Right lobe of liver (tissue), 6 donors: ENCODE data around the gene SERPINB2. TPM values are rescaled to one million over a fixed set of nuclear protein-coding genes. Genes with fewer than 3 reads are reported as not detected.

Experiments used
- ATAC-seq, 4 donors: fragments of 200-7000 bp; cut with Tn5 transposase; one replicate each; pipeline ENCODE4 v1.9.1; 2020; ENCODE audit warnings: mild to moderate bottlenecking in 4 of 4, moderate library complexity in 4 of 4
- DNase-seq, 3 donors: peaks; one replicate each; pipeline ENCODE4 v3.0.0-alpha.2; 2020
- H3K27ac ChIP-seq, 3 donors: fragments of 200-600 bp; one replicate each; pipeline ENCODE4 v1.8.0; 2022
- H3K27me3 ChIP-seq, 2 donors: fragments of 200-600 bp; one replicate each; pipeline ENCODE4 v1.8.0; 2022
- H3K36me3 ChIP-seq, 4 donors: fragments of 200-600 bp; sonication (generic) in 1 of 4; one replicate each; pipeline versions ENCODE4 v1.5.1 to v1.8.0; 2017 to 2022; ENCODE audit warnings: control low read depth in 1 of 4
- H3K4me1 ChIP-seq, 4 donors: fragments of 200-600 bp; sonication (generic) in 1 of 4; one replicate each; pipeline versions ENCODE4 v1.5.1 to v1.8.0; 2017 to 2022; ENCODE audit warnings: control low read depth in 1 of 4
- H3K4me3 ChIP-seq, 3 donors: fragments of 200-600 bp; one replicate each; pipeline ENCODE4 v1.8.0; 2022
- H3K9me3 ChIP-seq, 4 donors: fragments of 200-600 bp; sonication (generic) in 1 of 4; one replicate each; pipeline versions ENCODE4 v1.5.1 to v1.8.0; 2017 to 2022; ENCODE audit warnings: control low read depth in 1 of 4
- POLR2A ChIP-seq: fragments of 450-650 bp; IDR thresholded peaks from one replicate; pipeline ENCODE4 v1.6.1; 2017; ENCODE audit warnings: antibody characterized with exemption, mild to moderate bottlenecking
- WGBS: methylation state at CpG from one replicate; pipeline ENCODE4 v1.1.6; 2018; ENCODE audit warnings: low coverage, low lambda C conversion rate; ENCODE audit not compliant: insufficient coverage; ENCODE audit errors: missing lambda C conversion rate; 5-methylcytosine and 5-hydroxymethylcytosine counted together
- intact Hi-C, 2 donors: fragments of 100-400 bp; cut with DNase I; formaldehyde crosslinking; loops; one replicate each; pipeline versions ENCODE4 v1.11.2 to v1.14.1; 2022
- total RNA-seq, 6 experiments: library from RNA; depleted of rRNA in 2 of 6; stranded (reverse); fragments of >200 nt in 2 of 6; fragmentation: NEBNext Ultra II Directional in 3 of 6; extraction: Animal tissue kit (Norgen Biotek cat#: 25700) in 3 of 6; gene quantifications; one replicate each; pipeline versions ENCODE4 v1.1.0 to v1.2.4, GENCODE V29; 2016 to 2023
- TF ChIP-seq, protein P1 (sequence below), 4 donors: fragments of 200-600 bp in 3 of 4; fragments of 450-650 bp in 1 of 4; IDR thresholded peaks; one replicate each; pipeline versions ENCODE4 v1.5.1 to v1.8.0; 2016 to 2022; ENCODE audit warnings: antibody characterized with exemption in 4 of 4, mild to moderate bottlenecking in 2 of 4
- donor health status: DM: no; HTN: yes; CAD: no.
- donor health status: DM: no; HTN: no; CAD: no.
- donor health status: DM: no; HTN: no; CAD: no.
- donor health status: DM: no; HTN: yes; CAD: no.
- donor health status: DM: no; HTN: yes; CAD: no.

Gene SERPINB2
- total RNA-seq, 6 experiments from 2014 or later: not detected

DNA sequence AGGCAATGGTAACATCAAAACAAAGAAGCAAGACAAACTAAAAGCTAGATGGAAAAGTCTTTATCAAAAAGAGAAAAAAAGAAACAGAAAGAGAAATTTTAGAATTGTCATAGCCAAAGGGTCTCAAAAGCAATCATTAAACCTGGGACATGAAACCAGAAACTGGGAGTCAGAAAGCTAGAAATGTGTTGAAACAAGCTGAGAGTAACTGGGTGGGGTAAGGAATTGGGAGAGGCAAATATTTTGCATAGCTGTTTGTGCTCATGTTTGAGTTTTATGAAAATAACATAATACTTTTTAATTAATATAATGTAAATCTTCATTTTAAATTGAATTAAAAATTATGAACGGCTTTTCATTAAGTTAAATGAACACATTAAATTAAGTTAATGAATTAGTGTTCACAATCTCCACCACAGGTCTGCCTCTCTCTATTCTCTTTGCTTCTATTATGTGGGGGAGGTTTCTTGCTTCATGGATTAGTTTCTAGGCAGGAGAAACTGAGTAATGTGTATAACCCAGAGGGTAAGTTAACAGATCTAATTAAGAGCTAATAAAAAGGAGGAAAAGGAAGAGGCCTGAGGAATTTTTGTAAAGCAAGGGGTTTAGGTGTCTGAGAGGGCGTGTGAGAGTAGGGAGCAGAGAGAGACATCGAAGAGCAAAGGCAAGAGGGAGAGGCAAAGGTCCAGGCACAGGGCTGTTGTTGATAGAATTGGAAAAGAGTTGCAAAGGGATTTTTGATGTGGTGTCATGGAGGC is 20.0 kb upstream of the SERPINB2 start:
- no peak overlapping the region for H3K27ac ChIP-seq
- H3K36me3 ChIP-seq: no peaks in the 10 kb centered on the region
- TF ChIP-seq POLR2A: no peak
- TF ChIP-seq, protein P1, sequence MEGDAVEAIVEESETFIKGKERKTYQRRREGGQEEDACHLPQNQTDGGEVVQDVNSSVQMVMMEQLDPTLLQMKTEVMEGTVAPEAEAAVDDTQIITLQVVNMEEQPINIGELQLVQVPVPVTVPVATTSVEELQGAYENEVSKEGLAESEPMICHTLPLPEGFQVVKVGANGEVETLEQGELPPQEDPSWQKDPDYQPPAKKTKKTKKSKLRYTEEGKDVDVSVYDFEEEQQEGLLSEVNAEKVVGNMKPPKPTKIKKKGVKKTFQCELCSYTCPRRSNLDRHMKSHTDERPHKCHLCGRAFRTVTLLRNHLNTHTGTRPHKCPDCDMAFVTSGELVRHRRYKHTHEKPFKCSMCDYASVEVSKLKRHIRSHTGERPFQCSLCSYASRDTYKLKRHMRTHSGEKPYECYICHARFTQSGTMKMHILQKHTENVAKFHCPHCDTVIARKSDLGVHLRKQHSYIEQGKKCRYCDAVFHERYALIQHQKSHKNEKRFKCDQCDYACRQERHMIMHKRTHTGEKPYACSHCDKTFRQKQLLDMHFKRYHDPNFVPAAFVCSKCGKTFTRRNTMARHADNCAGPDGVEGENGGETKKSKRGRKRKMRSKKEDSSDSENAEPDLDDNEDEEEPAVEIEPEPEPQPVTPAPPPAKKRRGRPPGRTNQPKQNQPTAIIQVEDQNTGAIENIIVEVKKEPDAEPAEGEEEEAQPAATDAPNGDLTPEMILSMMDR (IDR thresholded peaks at IDR 0.05): no peak
- intact Hi-C loops: no loop called here
- ATAC-seq: no peak
- no peaks in the 10 kb centered on the region for H3K9me3 ChIP-seq
- no peaks in the 10 kb centered on the region for H3K27me3 ChIP-seq
- H3K4me1 ChIP-seq: no peaks in the 10 kb centered on the region
- 50% methylated on average over 3 of the region's 3 CpGs for WGBS
- H3K4me3 ChIP-seq: no peak overlapping the region
- DNase-seq: no peak

DNA sequence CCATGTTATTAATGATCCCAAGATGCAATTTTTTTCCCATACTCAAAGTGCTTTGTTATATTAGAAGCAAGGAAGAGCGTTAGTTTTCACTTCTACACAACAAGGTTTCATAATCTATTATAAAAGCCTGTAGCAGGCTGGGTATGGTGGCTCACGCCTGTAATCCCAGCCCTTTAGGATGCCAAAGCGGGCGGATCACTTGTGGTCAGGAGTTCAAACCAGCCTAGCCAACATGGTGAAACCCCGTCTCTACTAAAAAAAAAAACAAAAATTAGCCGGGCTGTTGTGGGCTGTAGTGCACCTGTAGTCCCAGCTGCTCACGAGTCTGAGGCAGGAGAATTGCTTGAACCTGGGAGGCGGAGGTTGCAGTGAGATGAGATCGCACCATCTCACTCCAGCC is 19.0 kb upstream of the SERPINB2 start:
- Histone ChIP-seq H3K27me3 (no peaks in the 10 kb centered on the region), H3K27ac (no peak overlapping the region), H3K36me3 (no peaks in the 10 kb centered on the region), H3K4me1 (no peaks in the 10 kb centered on the region), H3K4me3 (no peak overlapping the region), H3K9me3 (no peaks in the 10 kb centered on the region)
- TF ChIP-seq, protein P1 (IDR thresholded peaks at IDR 0.05): no peak
- no peak for TF ChIP-seq POLR2A
- intact Hi-C loops: no loop called here
- DNase-seq (no peak), ATAC-seq (no peak)
- WGBS: 71% methylated on average over 9 of the region's 9 CpGs

DNA sequence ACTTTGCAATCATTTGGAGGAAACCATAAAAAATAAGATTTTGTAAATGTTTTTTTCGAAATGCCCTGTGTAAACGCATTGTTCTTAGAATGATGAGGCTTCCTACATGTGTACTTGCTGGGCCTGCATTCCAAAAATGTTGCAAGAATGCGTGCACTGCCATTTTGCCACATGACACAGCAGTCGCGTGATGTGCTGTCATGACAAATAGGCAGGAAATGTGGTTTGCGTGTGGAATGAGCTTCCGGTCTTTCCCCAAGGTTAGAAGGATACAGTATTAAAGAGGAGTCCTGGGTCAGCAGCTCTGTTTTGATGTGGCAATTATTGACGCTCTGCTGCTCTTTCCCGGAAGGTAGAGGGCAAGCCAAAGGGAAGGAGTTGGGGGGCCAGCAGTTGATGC is 18.1 kb upstream of the SERPINB2 start:
- H3K27me3 ChIP-seq: no peaks in the 10 kb centered on the region
- no peak overlapping the region for H3K27ac ChIP-seq
- no peaks in the 10 kb centered on the region for H3K9me3 ChIP-seq
- ATAC-seq (no peak), DNase-seq (no peak)
- H3K4me3 ChIP-seq: no peak overlapping the region
- TF ChIP-seq POLR2A: no peak
- TF ChIP-seq, protein P1 (IDR thresholded peaks at IDR 0.05): no peak
- intact Hi-C loops: no loop called here
- no peaks in the 10 kb centered on the region for H3K4me1 ChIP-seq
- WGBS: 48% methylated on average over 9 of the region's 9 CpGs
- no peaks in the 10 kb centered on the region for H3K36me3 ChIP-seq

DNA sequence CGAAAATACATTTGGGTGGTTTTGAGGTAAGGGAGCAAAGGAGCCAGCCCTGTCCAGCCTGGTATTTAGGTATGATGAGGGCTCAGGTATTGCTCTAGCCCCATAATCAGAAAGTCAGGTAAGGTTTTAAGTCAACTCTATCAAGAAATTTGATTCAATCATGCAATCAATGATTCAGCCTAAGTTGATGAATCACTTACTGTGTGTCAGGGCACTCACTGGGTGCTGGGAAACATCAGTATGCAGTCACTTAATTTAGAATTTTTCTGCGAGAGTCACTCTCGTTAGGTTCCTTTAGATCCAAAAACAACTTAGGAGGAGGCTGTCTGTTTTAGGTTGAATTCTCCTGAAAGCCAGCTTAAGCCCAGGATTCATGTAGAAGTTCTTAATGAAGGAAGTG is 17.7 kb upstream of the SERPINB2 start:
- Histone ChIP-seq H3K9me3 (no peaks in the 10 kb centered on the region), H3K27me3 (no peaks in the 10 kb centered on the region), H3K4me3 (no peak overlapping the region), H3K36me3 (no peaks in the 10 kb centered on the region), H3K4me1 (no peaks in the 10 kb centered on the region), H3K27ac (no peak overlapping the region)
- DNase-seq: no peak
- ATAC-seq: no peak
- WGBS: 64% methylated on average over 3 of the region's 3 CpGs
- TF ChIP-seq POLR2A: no peak
- TF ChIP-seq, protein P1 (IDR thresholded peaks at IDR 0.05): no peak
- intact Hi-C loops: no loop called here
